B cell (primary cell): ENCODE results near the gene RNF213. TPM values are rescaled to one million over a fixed set of nuclear protein-coding genes. Genes with fewer than 3 reads are reported as not detected.

Experiments used
- ATAC-seq: fragments of 200-7000 bp; cut with Tn5 transposase; one replicate; pipeline ENCODE4 v1.10.0; 2021; ENCODE audit warnings: low read depth, mild to moderate bottlenecking, moderate number of reproducible peaks, moderate library complexity
- CTCF ChIA-PET: fragments of 350-600 bp; sonication (Branson Sonifier 250); formaldehyde crosslinking; loops from one replicate; lab custom pipeline; 2021; ENCODE audit warnings: antibody characterized with exemption, inconsistent platforms; lab: Charles Lee
- POLR2A ChIA-PET: fragments of 350-600 bp; sonication (Branson Sonifier 250); formaldehyde crosslinking; loops from one replicate; lab custom pipeline; 2021; ENCODE audit warnings: antibody characterized with exemption; lab: Charles Lee
- DNase-seq: peaks from one replicate; pipeline ENCODE4 v3.0.0; 2013
- H2AFZ ChIP-seq: 2 replicates; pipeline ENCODE4 v1.6.1; 2012; ENCODE audit warnings: mild to moderate bottlenecking, low read depth, low read length; ENCODE audit not compliant: insufficient read depth, poor library complexity, severe bottlenecking
- H3K27ac ChIP-seq, 2 donors: 1 replicate in 1 of 2; 2 replicates in 1 of 2; pipeline ENCODE4 v1.5.1; 2012 to 2013; ENCODE audit warnings: low read length in 2 of 2, mild to moderate bottlenecking in 2 of 2, moderate library complexity in 1 of 2
- H3K27me3 ChIP-seq, 4 experiments: fragments of 200-600 bp in 1 of 4; sonication (generic) in 1 of 4; replicated peaks in 1 of 4; 1 replicate in 2 of 4; 2 replicates in 2 of 4; pipeline versions ENCODE4 v1.6.1 to v1.7.0; 2013 to 2016; ENCODE audit warnings: low read length in 3 of 4, mild to moderate bottlenecking in 2 of 4, mixed read lengths in 1 of 4, moderate library complexity in 1 of 4; ENCODE audit not compliant: insufficient read depth in 4 of 4, control insufficient read depth in 3 of 4; ENCODE audit errors: control extremely low read depth in 1 of 4
- H3K36me3 ChIP-seq, 2 experiments: replicated peaks in 1 of 2; 1 replicate in 1 of 2; 2 replicates in 1 of 2; pipeline versions ENCODE4 v1.6.1 to v1.7.1; 2013; ENCODE audit warnings: low read length in 1 of 2; ENCODE audit not compliant: insufficient read depth in 2 of 2, control insufficient read depth in 1 of 2; ENCODE audit errors: control extremely low read depth in 1 of 2, extremely low read depth in 1 of 2
- H3K4me1 ChIP-seq, 2 donors: fragments of 200-600 bp in 1 of 2; sonication (generic) in 1 of 2; 1 replicate in 1 of 2; 2 replicates in 1 of 2; pipeline versions ENCODE4 v1.5.1 to v1.6.1; 2013 to 2017; ENCODE audit warnings: low read length in 2 of 2; ENCODE audit not compliant: control insufficient read depth in 2 of 2, insufficient read depth in 2 of 2
- H3K4me2 ChIP-seq: replicated peaks from 2 replicates; pipeline ENCODE3; 2012; ENCODE audit warnings: mild to moderate bottlenecking, low read depth, low read length; ENCODE audit not compliant: poor library complexity, severe bottlenecking
- H3K4me3 ChIP-seq, 5 experiments: fragments of 200-600 bp in 1 of 5; sonication (generic) in 1 of 5; 1 replicate in 3 of 5; 2 replicates in 2 of 5; pipeline versions ENCODE4 v1.5.1 to v1.7.0; 2011 to 2016; ENCODE audit warnings: low read length in 4 of 5, mild to moderate bottlenecking in 4 of 5, low read depth in 2 of 5, control low read depth in 1 of 5, moderate library complexity in 1 of 5; ENCODE audit not compliant: insufficient read depth in 1 of 5; ENCODE audit errors: control extremely low read depth in 1 of 5, extremely low read depth in 1 of 5
- H3K79me2 ChIP-seq: fragments of 200-600 bp; sonication (generic); one replicate; pipeline ENCODE4 v1.6.0; 2016; ENCODE audit warnings: low read length; ENCODE audit not compliant: control insufficient read depth, insufficient read depth
- H3K9ac ChIP-seq: fragments of 200-600 bp; sonication (generic); 2 replicates; pipeline ENCODE4 v1.6.1; 2017; ENCODE audit warnings: mild to moderate bottlenecking, low read length, moderate library complexity
- H3K9me3 ChIP-seq, 3 donors: one replicate each; pipeline versions ENCODE4 v1.6.1 to v1.7.1; 2013; ENCODE audit warnings: low read length in 2 of 3; ENCODE audit not compliant: control insufficient read depth in 2 of 3, insufficient read depth in 1 of 3; ENCODE audit errors: control extremely low read depth in 1 of 3
- H4K20me1 ChIP-seq: 2 replicates; pipeline ENCODE4 v1.6.0; 2012; ENCODE audit warnings: mild to moderate bottlenecking, low read length; ENCODE audit not compliant: insufficient read depth, control insufficient read depth, poor library complexity, severe bottlenecking
- H3K27ac Mint-ChIP-seq: one replicate; pipeline ENCODE4 v1.8.0; 2021; ENCODE audit warnings: mixed read lengths
- H3K27me3 Mint-ChIP-seq: one replicate; pipeline ENCODE4 v1.8.0; 2021; ENCODE audit warnings: mixed read lengths
- H3K4me1 Mint-ChIP-seq: one replicate; pipeline ENCODE4 v1.8.0; 2021; ENCODE audit warnings: mixed read lengths
- H3K4me3 Mint-ChIP-seq: one replicate; pipeline ENCODE4 v1.8.0; 2021; ENCODE audit warnings: mixed read lengths
- H3K9me3 Mint-ChIP-seq: one replicate; pipeline ENCODE4 v1.8.0; 2022; ENCODE audit warnings: mixed read lengths; ENCODE audit not compliant: insufficient read depth
- EZH2 ChIP-seq: IDR thresholded peaks from 2 replicates; pipeline ENCODE4 v1.6.1; 2012; ENCODE audit warnings: borderline replicate concordance, low read depth, mild to moderate bottlenecking, moderate library complexity, low read length; ENCODE audit not compliant: insufficient read depth, poor library complexity, severe bottlenecking
- WGBS: methylation state at CpG from one replicate; pipeline ENCODE4 v1.1.5; 2013; ENCODE audit warnings: missing lambda C conversion rate; ENCODE audit not compliant: insufficient coverage; 5-methylcytosine and 5-hydroxymethylcytosine counted together
- intact Hi-C: fragments of 100-400 bp; cut with micrococcal nuclease; formaldehyde crosslinking; loops from one replicate; pipeline ENCODE4 v1.10.0; 2022
- polyA plus RNA-seq: library from polyadenylated mRNA; depleted of rRNA; stranded (reverse); fragments of >200 nt; gene quantifications from 2 replicates; pipeline ENCODE4 v1.2.3, GENCODE V29; 2012
- total RNA-seq, 2 donors: library from RNA; stranded (reverse); fragments of 120-200 nt in 1 of 2; gene quantifications; 1 replicate in 1 of 2; 2 replicates in 1 of 2; pipeline versions ENCODE4 v1.2.3 to v1.2.4, GENCODE V29; 2013 to 2022
- TF ChIP-seq, protein P1 (sequence below): fragments of 200-600 bp; IDR thresholded peaks from one replicate; pipeline ENCODE4 v1.8.0; 2022; ENCODE audit warnings: antibody characterized with exemption, mild to moderate bottlenecking

RNF213 gene
- total and polyA plus RNA-seq, 2 donors (not counting 1 experiment from before 2014, with no cell fraction given): 121 to 287 TPM

DNA sequence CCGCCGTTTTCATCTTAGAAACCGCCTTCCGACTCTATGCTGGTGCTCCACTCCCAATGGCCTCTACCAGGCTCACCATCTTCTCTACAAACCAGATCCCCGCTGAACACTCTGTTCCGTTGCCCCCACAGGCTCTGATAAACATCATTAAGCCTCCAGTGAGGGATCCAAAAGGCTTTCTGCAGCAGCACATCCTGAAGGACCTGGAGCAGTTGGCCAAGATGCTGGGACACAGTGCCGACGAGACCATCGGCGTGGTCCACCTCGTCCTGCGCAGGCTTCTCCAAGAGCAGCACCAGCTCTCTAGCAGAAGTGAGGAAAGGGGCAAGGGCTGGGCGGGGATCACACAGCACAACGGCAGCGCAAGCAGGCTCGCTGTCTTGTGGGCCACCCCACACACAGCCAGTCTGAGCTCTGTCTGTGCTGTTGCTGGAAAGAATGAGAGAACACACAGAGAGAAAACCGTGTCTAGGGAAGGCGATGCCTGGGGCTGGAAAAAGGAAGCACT, 120.8 kb downstream of the RNF213 start:
- Histone ChIP-seq H3K9me3 (no peaks in the 10 kb centered on the region), H2AFZ (no peak overlapping the region), H3K36me3 (peaks cover 2 to 95% of the 10 kb centered on the region in 2 experiments), H3K4me1 (no peaks in the 10 kb centered on the region), H4K20me1 (no peaks in the 10 kb centered on the region), H3K4me3 (no peak overlapping the region), H3K79me2 (no peaks in the 10 kb centered on the region), H3K27ac (no peak overlapping the region), H3K9ac (no peak overlapping the region), H3K27me3 (no peaks in the 10 kb centered on the region), H3K4me2 (no peak overlapping the region)
- ChIA-PET CTCF (no interaction called here), POLR2A (no interaction called here)
- H3K4me3 Mint-ChIP-seq: no peak overlapping the region
- 97% methylated on average over 18 of the region's 18 CpGs for WGBS
- ATAC-seq (no peak), DNase-seq (no peak)
- H3K27me3 Mint-ChIP-seq: no peaks in the 10 kb centered on the region
- no peak for TF ChIP-seq EZH2
- TF ChIP-seq, protein P1, sequence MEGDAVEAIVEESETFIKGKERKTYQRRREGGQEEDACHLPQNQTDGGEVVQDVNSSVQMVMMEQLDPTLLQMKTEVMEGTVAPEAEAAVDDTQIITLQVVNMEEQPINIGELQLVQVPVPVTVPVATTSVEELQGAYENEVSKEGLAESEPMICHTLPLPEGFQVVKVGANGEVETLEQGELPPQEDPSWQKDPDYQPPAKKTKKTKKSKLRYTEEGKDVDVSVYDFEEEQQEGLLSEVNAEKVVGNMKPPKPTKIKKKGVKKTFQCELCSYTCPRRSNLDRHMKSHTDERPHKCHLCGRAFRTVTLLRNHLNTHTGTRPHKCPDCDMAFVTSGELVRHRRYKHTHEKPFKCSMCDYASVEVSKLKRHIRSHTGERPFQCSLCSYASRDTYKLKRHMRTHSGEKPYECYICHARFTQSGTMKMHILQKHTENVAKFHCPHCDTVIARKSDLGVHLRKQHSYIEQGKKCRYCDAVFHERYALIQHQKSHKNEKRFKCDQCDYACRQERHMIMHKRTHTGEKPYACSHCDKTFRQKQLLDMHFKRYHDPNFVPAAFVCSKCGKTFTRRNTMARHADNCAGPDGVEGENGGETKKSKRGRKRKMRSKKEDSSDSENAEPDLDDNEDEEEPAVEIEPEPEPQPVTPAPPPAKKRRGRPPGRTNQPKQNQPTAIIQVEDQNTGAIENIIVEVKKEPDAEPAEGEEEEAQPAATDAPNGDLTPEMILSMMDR: no peak
- H3K4me1 Mint-ChIP-seq: no peaks in the 10 kb centered on the region
- intact Hi-C loops: no loop called here
- no peak overlapping the region for H3K27ac Mint-ChIP-seq
- H3K9me3 Mint-ChIP-seq: no peaks in the 10 kb centered on the region

DNA sequence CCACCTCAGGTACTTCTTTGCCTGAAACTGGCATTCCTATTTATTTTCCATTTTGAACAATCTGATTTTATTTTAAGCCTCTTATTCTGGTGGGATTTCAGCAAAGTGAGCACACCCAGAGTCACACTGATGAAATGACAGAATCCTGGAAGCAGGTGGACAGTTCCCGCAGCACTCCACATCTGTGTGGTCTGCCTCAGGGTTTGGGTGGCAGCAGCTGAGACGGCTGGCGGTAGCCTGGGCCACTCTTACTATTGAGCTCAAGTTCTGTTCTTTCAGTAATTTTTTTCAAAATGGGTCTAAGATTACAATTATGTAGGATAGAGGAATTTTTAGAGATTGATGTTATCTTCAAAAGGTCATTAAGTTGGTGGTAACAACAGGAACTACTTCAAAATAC, 121.8 kb downstream of the RNF213 start:
- no peak for DNase-seq
- intact Hi-C loops: no loop called here
- no peaks in the 10 kb centered on the region for H3K4me1 Mint-ChIP-seq

More for the DNA sequence above, 121.8 kb downstream of the RNF213 start:
- Histone ChIP-seq H4K20me1 (no peaks in the 10 kb centered on the region), H2AFZ (no peak overlapping the region), H3K4me3 (no peak overlapping the region), H3K36me3 (peaks cover 0 to 95% of the 10 kb centered on the region in 2 experiments), H3K4me1 (no peaks in the 10 kb centered on the region), H3K9ac (no peak overlapping the region), H3K27ac (no peak overlapping the region), H3K79me2 (no peaks in the 10 kb centered on the region), H3K9me3 (no peaks in the 10 kb centered on the region), H3K27me3 (no peaks in the 10 kb centered on the region), H3K4me2 (no peak overlapping the region)
- WGBS: 100% methylated on average over 1 of the region's 3 CpGs
- no peak for TF ChIP-seq EZH2
- ChIA-PET CTCF (no interaction called here), POLR2A (no interaction called here)
- H3K9me3 Mint-ChIP-seq: no peaks in the 10 kb centered on the region
- ATAC-seq: no peak
- no peak overlapping the region for H3K27ac Mint-ChIP-seq
- no peak overlapping the region for H3K4me3 Mint-ChIP-seq
- H3K27me3 Mint-ChIP-seq: no peaks in the 10 kb centered on the region
